Measurements from ENCODE around the gene CCDC51.

Gene CCDC51

GRCh38 chr3:48433472-48434118 is 6.3 kb downstream of the CCDC51 start:
- no peak for DNase-seq (ENCODE audit: low spot score)

DNA sequence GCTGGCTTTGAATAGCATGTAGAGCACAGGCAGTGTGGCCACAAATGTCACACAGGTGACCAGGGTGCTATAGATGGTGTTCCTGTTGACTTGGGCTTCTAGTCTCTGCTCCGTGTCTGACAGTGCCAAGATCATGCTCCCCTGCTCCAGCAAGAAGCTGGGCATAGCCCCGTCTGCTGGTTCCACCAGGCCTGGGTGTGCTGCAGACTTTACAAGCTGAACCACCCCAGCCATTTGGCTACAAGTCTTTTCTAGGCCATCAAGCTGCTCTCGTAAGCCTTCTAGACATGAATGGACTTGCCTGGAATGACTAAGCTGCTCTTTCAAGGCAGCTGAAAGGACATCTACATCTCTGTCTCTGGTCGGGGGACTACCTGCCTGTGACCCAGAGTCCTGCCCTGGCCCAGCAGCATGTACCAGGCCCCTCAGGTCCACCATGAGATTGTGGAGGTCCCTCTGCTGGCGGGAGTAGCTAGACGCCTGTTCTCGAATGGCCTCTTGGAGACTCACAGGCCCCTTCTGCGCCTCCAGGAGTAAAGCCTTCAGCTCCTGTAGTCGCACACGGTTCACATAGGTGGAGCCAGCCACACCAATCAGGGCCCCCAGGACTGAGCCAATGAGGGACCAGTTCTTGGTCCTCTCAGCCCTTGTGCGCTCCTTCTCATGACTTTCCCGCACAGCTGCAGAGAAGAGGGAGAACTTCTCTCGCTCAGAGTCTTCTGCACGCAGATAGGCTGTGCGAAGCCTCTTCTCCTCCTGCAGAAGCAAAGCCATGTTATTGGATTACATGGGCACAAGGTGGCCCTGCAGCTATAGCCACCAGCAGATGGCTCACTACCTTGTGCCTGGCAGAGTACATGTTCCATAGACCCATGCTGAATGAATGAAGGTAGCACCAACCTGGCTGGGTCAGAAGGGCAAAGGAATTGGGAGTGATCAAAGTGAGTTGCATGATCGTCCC is 7.2 kb downstream of the CCDC51 start:
- DNase-seq (ENCODE audit: low spot score), result no peak

DNA sequence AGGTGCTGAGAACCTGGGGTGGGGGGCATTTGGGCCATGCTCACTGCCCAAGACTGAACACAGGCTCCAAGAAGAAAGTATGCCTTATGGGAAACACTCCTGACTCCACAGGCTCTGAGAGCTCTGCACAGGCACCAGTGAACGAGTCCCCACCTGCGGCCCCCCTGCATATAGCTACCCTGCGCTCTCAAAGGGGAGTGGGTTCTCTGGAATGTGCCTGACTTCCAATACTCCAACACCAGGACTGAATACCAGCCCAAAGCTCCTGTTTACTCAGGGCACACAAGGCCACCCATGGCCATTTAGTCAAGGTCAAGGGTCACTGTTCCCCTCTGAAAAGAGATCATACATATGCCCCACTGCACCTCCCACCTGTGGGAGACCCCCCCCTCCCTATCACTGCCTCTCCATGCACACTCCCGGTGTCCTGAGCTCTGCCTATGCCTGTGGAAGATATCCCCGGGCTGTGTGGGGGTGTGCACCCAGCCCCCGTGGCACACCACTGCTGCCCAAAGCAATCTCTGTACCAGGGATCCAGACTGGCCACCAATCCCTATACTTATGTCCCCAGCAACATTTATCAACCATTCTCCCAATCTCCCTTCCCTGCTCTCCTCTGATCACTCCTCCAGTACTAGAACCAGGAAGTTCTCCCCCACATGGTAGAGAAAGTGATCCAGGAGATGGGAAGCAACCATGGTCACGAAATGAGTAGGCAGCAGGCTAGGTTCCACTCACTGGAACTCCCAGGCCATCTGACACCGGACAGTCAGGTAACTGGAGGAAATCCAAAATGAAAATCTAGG is 8.5 kb downstream of the CCDC51 start:
- DNase-seq (ENCODE audit: low spot score), result no peak

DNA sequence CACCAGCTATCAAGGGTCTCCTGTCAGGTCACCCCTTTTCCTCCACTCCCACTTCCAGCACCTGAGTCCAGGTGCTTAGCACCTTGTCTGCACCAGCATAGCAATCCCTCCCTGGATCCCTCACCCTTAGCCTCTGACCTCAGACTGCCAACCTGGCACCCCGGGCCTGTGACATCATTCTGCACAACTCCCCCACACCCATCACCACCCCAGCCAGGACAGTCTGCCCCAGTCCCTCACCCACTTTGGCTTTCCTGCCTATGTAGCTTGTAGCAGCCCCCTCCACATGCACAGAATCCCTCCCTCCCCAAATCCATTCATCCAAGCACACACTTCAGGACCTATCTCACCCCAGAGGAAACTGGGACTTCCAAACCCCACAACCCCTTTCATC is 9.2 kb downstream of the CCDC51 start:
- DNase-seq (ENCODE audit: low spot score), result no peak

GRCh38 chr3:48429960-48430707 is 9.8 kb downstream of the CCDC51 start, which contains the start of gene PLXNB1:
Gene PLXNB1 (minus strand): TSS chr3:48430086. CDS start chr3:48424611, 5,475 bp downstream.
- DNase-seq (ENCODE audit: low spot score), result peak; percentile 61

DNA sequence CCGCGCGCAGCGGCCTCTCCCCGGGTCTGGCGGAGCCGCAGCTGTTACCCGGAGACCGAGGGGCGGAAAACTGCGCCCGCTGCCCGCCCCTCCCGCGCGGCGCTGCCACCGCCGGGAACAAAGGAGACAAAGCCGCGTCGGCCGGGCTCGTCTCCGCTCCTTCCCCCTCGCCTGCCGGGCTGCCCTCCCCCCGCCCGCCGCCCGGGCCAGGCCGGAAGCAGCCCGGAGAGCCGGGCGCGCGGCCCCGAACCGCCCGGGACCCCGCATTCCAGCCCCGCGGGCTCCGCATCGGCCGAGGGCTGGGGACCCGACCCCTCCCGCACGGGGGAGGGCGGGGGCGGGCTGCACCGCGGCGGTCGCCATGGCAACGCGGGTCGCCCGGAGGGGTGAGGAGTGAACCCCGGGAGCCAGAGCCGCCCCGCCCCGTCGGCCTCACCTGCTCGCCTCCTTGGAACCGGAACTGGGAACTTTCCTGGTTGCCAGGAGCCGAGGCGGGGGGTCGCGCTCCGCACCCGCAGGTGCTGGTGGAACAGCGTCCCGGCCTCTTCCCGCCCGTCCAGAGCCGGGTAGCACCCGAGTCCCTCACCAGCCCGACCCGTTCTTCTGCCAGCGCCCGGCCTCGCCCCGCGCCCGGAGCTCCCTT is 10.5 kb downstream of the CCDC51 start:
- peak; percentile 49 for DNase-seq (ENCODE audit: low spot score)

- DNase-seq (ENCODE audit: low spot score), result peak; percentile 38
Measured at GRCh38 chr3:48428572-48429316, 11.2 kb downstream of the CCDC51 start.

DNA sequence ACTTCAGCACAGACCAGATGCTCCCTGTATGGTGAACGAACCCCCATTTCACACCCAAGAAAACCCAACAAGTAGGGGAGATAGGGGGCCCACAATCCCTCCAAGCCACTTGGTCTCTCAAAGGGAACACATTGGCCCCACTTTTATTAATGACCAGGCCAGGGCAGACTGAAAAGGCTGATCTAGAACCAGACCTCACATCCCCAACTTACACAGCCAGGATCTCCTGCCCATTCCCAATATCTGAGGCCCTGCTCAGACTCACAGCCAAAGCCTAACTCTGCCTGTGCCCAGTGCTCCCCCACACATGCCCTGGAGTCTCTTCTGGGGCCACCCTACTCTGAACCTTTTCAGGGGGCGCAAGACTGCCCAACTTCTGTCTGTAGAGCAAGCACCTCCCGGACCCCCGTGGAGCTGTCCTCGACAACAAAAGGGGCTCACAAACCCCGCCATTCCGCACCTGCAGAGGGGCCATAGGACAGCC is 11.8 kb downstream of the CCDC51 start:
- no peak for DNase-seq (ENCODE audit: low spot score)

GRCh38 chr3:48427630-48427962 is 12.3 kb downstream of the CCDC51 start:
- DNase-seq (ENCODE audit: low spot score), result no peak

- DNase-seq (ENCODE audit: low spot score), result no peak
Measured at GRCh38 chr3:48426944-48427629, 12.8 kb downstream of the CCDC51 start.

DNA sequence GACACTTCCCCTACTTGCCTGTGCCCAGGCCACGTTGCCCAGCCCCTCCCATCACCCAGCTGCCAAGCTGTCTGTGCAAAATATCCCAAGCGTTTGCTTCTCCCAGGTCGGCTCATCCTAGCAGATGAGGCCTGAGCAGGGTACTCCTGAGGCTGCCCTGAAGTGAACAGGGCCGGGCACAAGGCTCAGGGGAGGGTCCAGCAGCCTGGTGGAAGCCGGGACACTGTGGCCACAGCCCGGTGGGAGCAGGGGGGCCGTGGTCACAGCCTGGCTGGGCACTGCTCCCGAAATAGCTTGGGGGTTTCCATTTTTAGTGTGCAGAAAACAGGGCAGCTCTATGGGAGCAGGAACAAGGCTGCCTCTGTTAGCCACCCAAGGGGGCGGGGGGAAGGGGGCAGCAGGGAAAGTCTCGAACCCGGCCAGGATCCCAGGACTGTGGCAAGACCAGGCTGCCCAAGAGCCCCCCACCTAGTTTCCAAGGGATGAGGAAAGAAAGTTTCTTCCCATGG is 13.5 kb downstream of the CCDC51 start:
- no peak for DNase-seq (ENCODE audit: low spot score)

DNA sequence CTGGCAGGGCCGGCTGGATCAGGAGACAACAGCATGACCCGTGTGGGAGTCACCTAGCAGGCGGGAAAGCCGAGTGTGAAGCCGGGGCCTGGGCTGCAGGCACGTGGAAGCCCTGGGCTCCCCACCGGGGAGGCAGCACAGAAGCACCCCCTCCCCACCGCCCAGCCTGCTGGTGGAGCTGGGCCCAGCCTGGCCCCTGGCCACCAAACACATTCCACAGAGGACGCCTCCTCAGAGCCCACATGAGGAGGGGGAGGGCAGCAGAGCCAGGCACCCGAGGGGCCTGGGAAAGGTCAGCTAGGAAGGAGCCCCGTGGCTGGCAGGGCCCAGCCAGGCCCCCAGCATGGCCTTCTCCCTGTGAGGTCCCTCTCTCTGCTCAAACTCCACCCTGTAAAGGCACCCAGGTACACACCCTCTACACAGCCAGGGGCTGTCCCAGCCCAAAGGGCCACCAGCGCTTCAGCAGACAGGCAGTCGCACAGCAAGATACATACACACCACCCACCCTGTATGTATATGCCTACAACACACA is 14.6 kb downstream of the CCDC51 start:
- DNase-seq (ENCODE audit: low spot score), result no peak

GRCh38 chr3:48423883-48424695 is 15.8 kb downstream of the CCDC51 start:
- no peak for DNase-seq (ENCODE audit: low spot score)

GRCh38 chr3:48423241-48423882 is 16.6 kb downstream of the CCDC51 start:
- DNase-seq (ENCODE audit: low spot score), result no peak

GRCh38 chr3:48422681-48423080 is 17.2 kb downstream of the CCDC51 start:
- no peak for DNase-seq (ENCODE audit: low spot score)

DNA sequence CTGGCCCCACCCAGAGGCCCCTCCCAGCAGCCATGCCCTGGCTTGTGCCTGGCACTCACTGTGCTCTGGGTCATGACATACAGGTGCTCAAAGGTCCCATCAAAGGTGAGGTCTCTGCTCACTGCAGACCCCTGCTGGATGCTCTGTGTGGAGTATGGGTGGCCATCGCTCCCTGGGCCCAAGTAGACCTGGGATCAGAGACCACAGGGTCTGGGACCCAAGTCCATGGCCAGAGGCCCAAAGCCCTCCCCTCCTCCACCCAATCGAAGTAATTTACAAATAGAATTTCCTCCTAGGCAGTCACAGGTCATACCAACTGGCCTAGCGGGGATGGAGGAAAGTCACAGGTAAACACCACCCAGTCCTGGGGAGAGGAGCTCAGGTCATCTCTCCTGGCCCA is 17.6 kb downstream of the CCDC51 start:
- DNase-seq (ENCODE audit: low spot score), result no peak

DNA sequence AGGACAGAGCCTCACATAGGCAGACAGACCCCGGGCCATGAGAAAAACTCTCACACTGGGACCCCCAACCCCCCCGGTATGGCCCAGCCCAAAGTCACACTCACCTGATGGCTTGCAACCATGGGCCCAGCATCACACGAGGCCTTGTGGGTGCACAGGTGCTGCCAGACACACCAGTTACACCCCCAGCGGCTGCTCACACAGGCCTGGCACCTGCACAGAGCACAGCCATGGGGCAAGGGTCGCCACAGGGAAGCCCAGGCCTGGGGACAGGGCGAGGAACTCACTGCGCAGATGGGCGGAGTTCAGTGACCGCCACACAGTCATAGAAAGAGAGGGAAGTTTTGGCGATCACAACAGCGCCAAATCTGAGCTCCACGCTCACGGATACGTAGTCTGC is 19.4 kb downstream of the CCDC51 start:
- no peak for DNase-seq (ENCODE audit: low spot score)

GRCh38 chr3:48419597-48419996 is 20.3 kb downstream of the CCDC51 start:
- DNase-seq (ENCODE audit: low spot score), result no peak

All from RKO (cell line).